ENCODE measurements around the gene HACD2. TPM values are rescaled to one million over a fixed set of nuclear protein-coding genes. Genes with fewer than 3 reads are reported as not detected.

The HACD2 gene
- polyA plus RNA-seq, 1 donor (not counting 4 experiments of a cell fraction or from before 2014, with no cell fraction given), result 124 TPM

- no peaks in the 10 kb centered on the region for H3K79me2 ChIP-seq (ENCODE audit: control insufficient read depth, insufficient read depth, low read length)
- H4K20me1 ChIP-seq (ENCODE audit: control insufficient read depth, extremely low read depth, insufficient read depth, low read length), result no peaks in the 10 kb centered on the region
- H3K27ac ChIP-seq (ENCODE audit: control insufficient read depth, insufficient read depth, low read length), result no peak overlapping the region
- no peak overlapping the region for H3K4me3 ChIP-seq (ENCODE audit: control insufficient read depth in 2 of 3, extremely low read depth in 1 of 3, insufficient read depth in 2 of 3, low read depth in 1 of 3, low read length in 3 of 3)
- DNase-seq (ENCODE audit: low read depth, low spot score) (no peak), FAIRE-seq (no peak)
- H3K4me2 ChIP-seq (ENCODE audit: control insufficient read depth, extremely low read depth, insufficient read depth, low read depth, low read length), result no peak overlapping the region
- H3K4me1 ChIP-seq (ENCODE audit: control insufficient read depth, extremely low read depth, insufficient read depth, low read length), result no peaks in the 10 kb centered on the region
- H3K9me1 ChIP-seq (ENCODE audit: control insufficient read depth, extremely low read depth, insufficient read depth, low read length), result no peaks in the 10 kb centered on the region
- H3K9me3 ChIP-seq (ENCODE audit: control insufficient read depth, low read depth, low read length), result no peaks in the 10 kb centered on the region
- H3K27me3 ChIP-seq (ENCODE audit: control insufficient read depth, extremely low read depth, insufficient read depth, low read length), result peaks cover 53% of the 10 kb centered on the region
- no peak overlapping the region for H3K9ac ChIP-seq (ENCODE audit: control insufficient read depth, extremely low read depth, insufficient read depth, low read length)
- no peak overlapping the region for H2AFZ ChIP-seq (ENCODE audit: control insufficient read depth, low read length)
- H3K36me3 ChIP-seq (ENCODE audit: control insufficient read depth in 2 of 2, extremely low read depth in 1 of 2, insufficient read depth in 2 of 2, low read length in 2 of 2), result no peaks in the 10 kb centered on the region
- TF ChIP-seq EZH2 (IDR thresholded peaks at IDR 0.05; ENCODE audit: low read length), result no peak
- no peak for TF ChIP-seq CTCF (optimal IDR thresholded peaks at IDR 0.05 in 1 of 3, IDR thresholded peaks at IDR 0.05 in 1 of 3, conservative IDR thresholded peaks at IDR 0.05 in 1 of 3; ENCODE audit: extremely low read depth in 1 of 3, insufficient read depth in 2 of 3, low read length in 3 of 3)
- dilution Hi-C loops (cut with MboI; ENCODE audit: extremely low pct_ligation_motif_present, low sequenced_read_pairs), result no loop called here
Measured at GRCh38 chr3:123444023-123444422, 140.8 kb downstream of the HACD2 start.

GRCh38 chr3:123442908-123443307, 141.9 kb downstream of the HACD2 start:
- H3K27ac ChIP-seq (ENCODE audit: control insufficient read depth, insufficient read depth, low read length), result no peak overlapping the region
- H4K20me1 ChIP-seq (ENCODE audit: control insufficient read depth, extremely low read depth, insufficient read depth, low read length), result no peaks in the 10 kb centered on the region
- H3K4me3 ChIP-seq (ENCODE audit: control insufficient read depth in 2 of 3, extremely low read depth in 1 of 3, insufficient read depth in 2 of 3, low read depth in 1 of 3, low read length in 3 of 3), result no peak overlapping the region
- DNase-seq (ENCODE audit: low read depth, low spot score) (no peak), FAIRE-seq (no peak)
- H3K27me3 ChIP-seq (ENCODE audit: control insufficient read depth, extremely low read depth, insufficient read depth, low read length), result peaks cover 43% of the 10 kb centered on the region
- no peaks in the 10 kb centered on the region for H3K4me1 ChIP-seq (ENCODE audit: control insufficient read depth, extremely low read depth, insufficient read depth, low read length)
- no peaks in the 10 kb centered on the region for H3K79me2 ChIP-seq (ENCODE audit: control insufficient read depth, insufficient read depth, low read length)
- no peak overlapping the region for H3K9ac ChIP-seq (ENCODE audit: control insufficient read depth, extremely low read depth, insufficient read depth, low read length)
- no peaks in the 10 kb centered on the region for H3K9me1 ChIP-seq (ENCODE audit: control insufficient read depth, extremely low read depth, insufficient read depth, low read length)
- no peak overlapping the region for H2AFZ ChIP-seq (ENCODE audit: control insufficient read depth, low read length)
- dilution Hi-C loops (cut with MboI; ENCODE audit: extremely low pct_ligation_motif_present, low sequenced_read_pairs), result no loop called here
- H3K4me2 ChIP-seq (ENCODE audit: control insufficient read depth, extremely low read depth, insufficient read depth, low read depth, low read length), result no peak overlapping the region
- H3K36me3 ChIP-seq (ENCODE audit: control insufficient read depth in 2 of 2, extremely low read depth in 1 of 2, insufficient read depth in 2 of 2, low read length in 2 of 2), result no peaks in the 10 kb centered on the region
- TF ChIP-seq CTCF (optimal IDR thresholded peaks at IDR 0.05 in 1 of 3, IDR thresholded peaks at IDR 0.05 in 1 of 3, conservative IDR thresholded peaks at IDR 0.05 in 1 of 3; ENCODE audit: extremely low read depth in 1 of 3, insufficient read depth in 2 of 3, low read length in 3 of 3), result no peak
- no peaks in the 10 kb centered on the region for H3K9me3 ChIP-seq (ENCODE audit: control insufficient read depth, low read depth, low read length)

Measured in keratinocyte (primary cell).